Measurements from ENCODE around the gene PRCC.

PRCC gene

DNA sequence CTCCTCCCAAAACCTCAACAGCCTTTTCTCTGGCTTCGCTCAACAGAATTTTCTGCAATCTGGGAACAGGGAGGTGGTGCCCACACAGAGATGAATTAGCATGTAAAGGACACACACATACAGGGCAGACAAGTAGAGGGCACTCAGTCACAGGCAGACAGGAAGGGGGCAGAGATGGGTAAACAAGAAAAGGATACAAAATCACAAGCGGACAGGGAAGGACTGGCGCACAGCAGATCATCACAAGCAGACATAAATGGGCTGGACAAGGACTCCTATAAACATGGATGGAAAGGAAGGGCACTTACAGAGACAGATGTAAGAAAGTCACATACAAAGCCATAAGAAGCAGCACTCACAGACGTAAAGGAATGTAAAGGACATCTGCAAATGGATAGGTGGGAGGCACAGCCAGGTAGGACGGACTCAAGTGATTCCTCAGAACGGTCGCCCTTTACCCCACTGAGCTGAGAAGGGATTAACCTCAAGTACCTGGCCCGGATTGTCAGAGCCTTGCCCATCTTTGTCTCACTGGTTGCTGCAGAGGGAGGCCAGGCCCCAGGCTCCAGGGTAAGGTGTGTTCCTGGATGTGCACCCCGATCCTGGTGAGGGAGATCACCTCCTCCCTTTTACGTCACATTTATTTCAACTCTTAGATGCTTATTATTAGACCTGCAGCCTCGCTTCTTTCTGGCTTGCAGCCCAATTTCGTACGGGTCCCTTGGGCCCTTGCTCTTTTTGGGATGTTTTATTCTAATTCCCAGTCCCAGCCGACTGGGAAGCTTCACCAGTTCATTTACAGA is 836 bp upstream of the PRCC start:
- peak overlapping the region; percentile 91 for H3K4me2 ChIP-seq (ENCODE audit: low read length)

DNA sequence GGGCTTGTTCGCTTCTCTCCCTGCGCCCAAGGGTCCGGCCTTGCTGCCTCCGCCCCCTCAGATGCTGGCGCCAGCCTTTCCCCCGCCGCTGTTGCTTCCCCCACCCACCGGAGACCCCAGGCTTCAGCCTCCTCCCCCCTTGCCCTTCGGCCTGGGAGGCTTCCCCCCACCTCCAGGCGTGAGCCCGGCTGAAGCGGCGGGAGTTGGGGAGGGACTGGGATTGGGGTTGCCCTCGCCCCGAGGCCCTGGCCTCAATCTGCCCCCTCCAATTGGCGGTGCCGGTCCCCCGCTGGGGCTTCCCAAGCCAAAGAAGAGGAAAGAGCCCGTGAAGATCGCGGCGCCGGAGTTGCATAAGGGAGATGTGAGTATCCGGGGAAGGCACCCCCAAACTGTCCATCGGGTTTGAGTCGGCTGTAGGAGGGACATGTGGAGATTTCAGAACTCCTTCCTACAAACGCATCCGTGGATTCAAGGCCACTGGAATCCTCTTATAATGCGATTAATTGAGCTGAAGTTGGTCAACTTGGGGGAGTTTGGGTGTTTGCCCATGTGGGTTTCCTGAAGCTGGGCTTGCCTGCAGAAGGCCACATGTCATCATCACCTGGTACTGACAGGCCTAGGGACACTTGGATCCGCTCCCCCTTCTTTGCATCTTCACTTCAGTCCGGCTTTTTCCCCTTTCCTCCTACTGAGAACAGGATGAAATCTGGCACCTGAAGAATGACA is 707 bp downstream of the PRCC start:
- peaks cover 49% of the 10 kb centered on the region for H3K79me2 ChIP-seq (ENCODE audit: insufficient read depth, low read length)
- no peaks in the 10 kb centered on the region for H3F3A ChIP-seq (ENCODE audit: insufficient read depth, low read length)
- peak overlapping the region; percentile 74 for H3K27ac ChIP-seq (ENCODE audit: low read depth, low read length, poor library complexity, severe bottlenecking)
- no peaks in the 10 kb centered on the region for H3K9me3 ChIP-seq (ENCODE audit: low read length)
- peak overlapping the region; percentile 86 for H3K4me2 ChIP-seq (ENCODE audit: low read length)
- TF ChIP-seq EZH2 (IDR thresholded peaks at IDR 0.05; ENCODE audit: borderline replicate concordance, low read length) (no peak), CTCF (IDR thresholded peaks at IDR 0.05; ENCODE audit: low read length) (no peak)
- H3K36me3 ChIP-seq (ENCODE audit: insufficient read depth, low read length) = peaks cover 32% of the 10 kb centered on the region
- H2AFZ ChIP-seq (ENCODE audit: low read length) = no peak overlapping the region
- H3K4me3 ChIP-seq (ENCODE audit: low read depth, low read length, poor library complexity, severe bottlenecking) = peak overlapping the region; percentile 90
- H3K4me1 ChIP-seq (ENCODE audit: insufficient read depth, low read length, severe bottlenecking) = peaks cover 29% of the 10 kb centered on the region
- H3K9ac ChIP-seq (ENCODE audit: low read length) = peak overlapping the region; percentile 96
- H3K27me3 ChIP-seq (ENCODE audit: insufficient read depth, low read length) = no peaks in the 10 kb centered on the region
- H4K20me1 ChIP-seq (ENCODE audit: insufficient read depth, low read length) = no peaks in the 10 kb centered on the region
- no peaks in the 10 kb centered on the region for H3K9me2 ChIP-seq (ENCODE audit: low read depth, low read length)

More for the DNA sequence above, 836 bp upstream of the PRCC start:
- Histone ChIP-seq H3K4me1 (ENCODE audit: insufficient read depth, low read length, severe bottlenecking) (peaks cover 29% of the 10 kb centered on the region), H3K27ac (ENCODE audit: low read depth, low read length, poor library complexity, severe bottlenecking) (peak overlapping the region; percentile 30), H3K9me3 (ENCODE audit: low read length) (no peaks in the 10 kb centered on the region), H3K79me2 (ENCODE audit: insufficient read depth, low read length) (peaks cover 34% of the 10 kb centered on the region), H4K20me1 (ENCODE audit: insufficient read depth, low read length) (no peaks in the 10 kb centered on the region), H3K27me3 (ENCODE audit: insufficient read depth, low read length) (no peaks in the 10 kb centered on the region), H2AFZ (ENCODE audit: low read length) (peak overlapping the region; percentile 56; the same call in 1 of the 2 replicates), H3K9ac (ENCODE audit: low read length) (peak overlapping the region; percentile 89), H3K4me3 (ENCODE audit: low read depth, low read length, poor library complexity, severe bottlenecking) (peak overlapping the region; percentile 90), H3K36me3 (ENCODE audit: insufficient read depth, low read length) (peaks cover 24% of the 10 kb centered on the region), H3K9me2 (ENCODE audit: low read depth, low read length) (no peaks in the 10 kb centered on the region), H3F3A (ENCODE audit: insufficient read depth, low read length) (no peaks in the 10 kb centered on the region)
- TF ChIP-seq EZH2 (IDR thresholded peaks at IDR 0.05; ENCODE audit: borderline replicate concordance, low read length) (no peak), CTCF (IDR thresholded peaks at IDR 0.05; ENCODE audit: low read length) (no peak; the same call in 1 of the 2 replicates)

DNA sequence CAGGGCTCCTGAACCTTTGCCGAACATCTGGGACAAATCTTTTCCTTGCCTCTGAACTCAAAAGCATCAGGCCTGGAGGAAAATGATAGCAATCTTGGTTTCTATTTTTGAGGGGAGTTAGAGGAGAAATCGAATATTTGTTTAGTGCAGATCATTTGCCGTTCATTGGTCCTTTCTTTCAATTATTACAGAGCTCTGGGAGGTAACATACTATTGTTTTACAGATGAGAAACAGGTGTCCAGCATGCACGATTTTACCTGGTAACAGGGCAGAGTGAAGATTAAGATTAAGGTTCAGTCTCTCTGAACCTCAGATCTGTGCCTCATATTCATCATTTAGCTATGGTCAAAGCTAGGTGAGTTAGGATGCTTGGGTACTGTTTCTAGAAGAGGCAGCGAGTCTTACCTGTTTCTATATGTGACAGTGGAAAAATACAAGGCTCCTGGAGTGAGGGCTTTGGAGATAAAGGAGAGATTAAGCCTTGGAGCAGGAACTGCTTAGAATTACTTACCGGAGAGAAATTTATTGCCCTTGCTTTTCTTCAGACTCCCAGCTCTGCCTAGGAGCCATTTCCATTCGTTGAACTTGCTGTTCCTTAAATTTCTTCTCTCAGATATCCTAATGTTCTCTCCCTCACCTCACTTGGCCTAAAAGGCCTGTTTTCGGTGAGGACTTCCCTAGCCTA is 1.4 kb downstream of the PRCC start:
- TF ChIP-seq EZH2 (IDR thresholded peaks at IDR 0.05; ENCODE audit: borderline replicate concordance, low read length) = no peak
- TF ChIP-seq CTCF (IDR thresholded peaks at IDR 0.05; ENCODE audit: low read length) = no peak
- Histone ChIP-seq H3K9me2 (ENCODE audit: low read depth, low read length) (no peaks in the 10 kb centered on the region), H3K4me1 (ENCODE audit: insufficient read depth, low read length, severe bottlenecking) (peaks cover 29% of the 10 kb centered on the region), H3K27me3 (ENCODE audit: insufficient read depth, low read length) (no peaks in the 10 kb centered on the region), H3K9ac (ENCODE audit: low read length) (peak overlapping the region; percentile 96), H3K4me3 (ENCODE audit: low read depth, low read length, poor library complexity, severe bottlenecking) (peak overlapping the region; percentile 90), H2AFZ (ENCODE audit: low read length) (no peak overlapping the region), H3F3A (ENCODE audit: insufficient read depth, low read length) (no peaks in the 10 kb centered on the region), H3K79me2 (ENCODE audit: insufficient read depth, low read length) (peaks cover 56% of the 10 kb centered on the region), H3K27ac (ENCODE audit: low read depth, low read length, poor library complexity, severe bottlenecking) (peak overlapping the region; percentile 74), H3K9me3 (ENCODE audit: low read length) (no peaks in the 10 kb centered on the region), H3K36me3 (ENCODE audit: insufficient read depth, low read length) (peaks cover 39% of the 10 kb centered on the region), H4K20me1 (ENCODE audit: insufficient read depth, low read length) (no peaks in the 10 kb centered on the region), H3K4me2 (ENCODE audit: low read length) (peak overlapping the region; percentile 86)
